Measurements from ENCODE around the gene NHS.

DNA sequence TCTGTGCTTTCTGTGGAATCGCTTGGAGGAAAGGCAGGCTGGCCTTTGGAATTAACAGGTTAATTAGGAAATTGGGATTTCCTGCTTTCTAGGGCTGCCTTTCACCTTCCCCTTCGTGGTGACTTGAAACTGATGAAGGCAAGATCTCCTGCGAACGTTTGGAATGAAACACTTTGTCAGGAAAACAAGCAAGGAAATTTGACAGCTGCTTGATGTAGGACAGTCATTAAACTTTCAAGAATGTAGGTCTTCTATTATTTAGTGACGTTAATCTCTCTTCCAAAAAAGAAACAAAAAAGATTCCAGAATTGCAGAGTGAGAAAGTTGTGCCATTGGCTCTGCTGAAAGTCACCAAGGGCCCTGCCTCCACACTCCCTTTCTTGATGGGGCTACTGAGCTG, 206.6 kb downstream of the NHS start:
- TF ChIP-seq, protein P1, sequence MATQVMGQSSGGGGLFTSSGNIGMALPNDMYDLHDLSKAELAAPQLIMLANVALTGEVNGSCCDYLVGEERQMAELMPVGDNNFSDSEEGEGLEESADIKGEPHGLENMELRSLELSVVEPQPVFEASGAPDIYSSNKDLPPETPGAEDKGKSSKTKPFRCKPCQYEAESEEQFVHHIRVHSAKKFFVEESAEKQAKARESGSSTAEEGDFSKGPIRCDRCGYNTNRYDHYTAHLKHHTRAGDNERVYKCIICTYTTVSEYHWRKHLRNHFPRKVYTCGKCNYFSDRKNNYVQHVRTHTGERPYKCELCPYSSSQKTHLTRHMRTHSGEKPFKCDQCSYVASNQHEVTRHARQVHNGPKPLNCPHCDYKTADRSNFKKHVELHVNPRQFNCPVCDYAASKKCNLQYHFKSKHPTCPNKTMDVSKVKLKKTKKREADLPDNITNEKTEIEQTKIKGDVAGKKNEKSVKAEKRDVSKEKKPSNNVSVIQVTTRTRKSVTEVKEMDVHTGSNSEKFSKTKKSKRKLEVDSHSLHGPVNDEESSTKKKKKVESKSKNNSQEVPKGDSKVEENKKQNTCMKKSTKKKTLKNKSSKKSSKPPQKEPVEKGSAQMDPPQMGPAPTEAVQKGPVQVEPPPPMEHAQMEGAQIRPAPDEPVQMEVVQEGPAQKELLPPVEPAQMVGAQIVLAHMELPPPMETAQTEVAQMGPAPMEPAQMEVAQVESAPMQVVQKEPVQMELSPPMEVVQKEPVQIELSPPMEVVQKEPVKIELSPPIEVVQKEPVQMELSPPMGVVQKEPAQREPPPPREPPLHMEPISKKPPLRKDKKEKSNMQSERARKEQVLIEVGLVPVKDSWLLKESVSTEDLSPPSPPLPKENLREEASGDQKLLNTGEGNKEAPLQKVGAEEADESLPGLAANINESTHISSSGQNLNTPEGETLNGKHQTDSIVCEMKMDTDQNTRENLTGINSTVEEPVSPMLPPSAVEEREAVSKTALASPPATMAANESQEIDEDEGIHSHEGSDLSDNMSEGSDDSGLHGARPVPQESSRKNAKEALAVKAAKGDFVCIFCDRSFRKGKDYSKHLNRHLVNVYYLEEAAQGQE (IDR thresholded peaks at IDR 0.05; ENCODE audit: insufficient replicate concordance, low read depth) = no peak
- TF ChIP-seq, protein P2, sequence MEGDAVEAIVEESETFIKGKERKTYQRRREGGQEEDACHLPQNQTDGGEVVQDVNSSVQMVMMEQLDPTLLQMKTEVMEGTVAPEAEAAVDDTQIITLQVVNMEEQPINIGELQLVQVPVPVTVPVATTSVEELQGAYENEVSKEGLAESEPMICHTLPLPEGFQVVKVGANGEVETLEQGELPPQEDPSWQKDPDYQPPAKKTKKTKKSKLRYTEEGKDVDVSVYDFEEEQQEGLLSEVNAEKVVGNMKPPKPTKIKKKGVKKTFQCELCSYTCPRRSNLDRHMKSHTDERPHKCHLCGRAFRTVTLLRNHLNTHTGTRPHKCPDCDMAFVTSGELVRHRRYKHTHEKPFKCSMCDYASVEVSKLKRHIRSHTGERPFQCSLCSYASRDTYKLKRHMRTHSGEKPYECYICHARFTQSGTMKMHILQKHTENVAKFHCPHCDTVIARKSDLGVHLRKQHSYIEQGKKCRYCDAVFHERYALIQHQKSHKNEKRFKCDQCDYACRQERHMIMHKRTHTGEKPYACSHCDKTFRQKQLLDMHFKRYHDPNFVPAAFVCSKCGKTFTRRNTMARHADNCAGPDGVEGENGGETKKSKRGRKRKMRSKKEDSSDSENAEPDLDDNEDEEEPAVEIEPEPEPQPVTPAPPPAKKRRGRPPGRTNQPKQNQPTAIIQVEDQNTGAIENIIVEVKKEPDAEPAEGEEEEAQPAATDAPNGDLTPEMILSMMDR (IDR thresholded peaks at IDR 0.05; ENCODE audit: insufficient read depth, low read length) = no peak
- TF ChIP-seq GABPA (IDR thresholded peaks at IDR 0.05; ENCODE audit: low read depth) (no peak), POLR2AphosphoS5 (IDR thresholded peaks at IDR 0.05; ENCODE audit: low read depth) (no peak)
